Prostate gland (tissue), 2 donors: ENCODE results near the gene ABHD17C. TPM values are rescaled to one million over a fixed set of nuclear protein-coding genes. Genes with fewer than 3 reads are reported as not detected.

Source experiments
- DNase-seq: peaks from one replicate; pipeline ENCODE4 v3.0.0-alpha.2; 2019; ENCODE audit warnings: low spot score
- H3K27ac ChIP-seq, 2 donors: fragments of 200-600 bp; sonication (generic); 2 replicates each; pipeline ENCODE4 v1.5.1; 2017 to 2019
- H3K27me3 ChIP-seq: fragments of 200-600 bp; sonication (generic); replicated peaks from 2 replicates; pipeline ENCODE4 v1.5.1; 2019; ENCODE audit not compliant: insufficient read depth
- H3K36me3 ChIP-seq, 2 donors: fragments of 200-600 bp; sonication (generic); 1 replicate in 1 of 2; 2 replicates in 1 of 2; pipeline versions ENCODE4 v1.5.1 to v1.8.1; 2017 to 2019
- H3K4me1 ChIP-seq: fragments of 200-600 bp; sonication (generic); replicated peaks from 2 replicates; pipeline ENCODE4 v1.5.1; 2019
- H3K4me3 ChIP-seq, 2 donors: fragments of 200-600 bp; sonication (generic); 2 replicates each; pipeline ENCODE4 v1.5.1; 2017 to 2019
- H3K9me3 ChIP-seq: fragments of 200-600 bp; sonication (generic); 2 replicates; pipeline ENCODE4 v1.5.1; 2017
- CTCF ChIP-seq, 4 experiments: fragments of 200-600 bp in 2 of 4; fragments of 450-650 bp in 2 of 4; sonication (generic) in 2 of 4; IDR thresholded peaks; 1 replicate in 3 of 4; 2 replicates in 1 of 4; pipeline ENCODE4 v1.5.1; 2016 to 2019; ENCODE audit warnings: antibody characterized with exemption in 4 of 4, mild to moderate bottlenecking in 2 of 4, moderate library complexity in 2 of 4
- POLR2A ChIP-seq: fragments of 450-650 bp; IDR thresholded peaks from one replicate; pipeline ENCODE4 v1.6.1; 2016; ENCODE audit warnings: antibody characterized with exemption, mild to moderate bottlenecking
- POLR2AphosphoS5 ChIP-seq: sonication (generic); formaldehyde crosslinking; IDR thresholded peaks from one replicate; pipeline ENCODE4 v1.6.1; 2017; ENCODE audit warnings: antibody characterized with exemption
- whole genome bisulfite sequencing: methylation state at CpG from one replicate; pipeline ENCODE4 v1.1.5; 2018; 5-methylcytosine and 5-hydroxymethylcytosine counted together
- intact Hi-C: fragments of 100-400 bp; cut with DNase I; formaldehyde crosslinking; loops from one replicate; pipeline ENCODE4 v1.14.2; 2022
- total RNA-seq, 2 donors: library from RNA; depleted of rRNA; stranded (reverse); fragments of >200 nt; gene quantifications; one replicate each; pipeline ENCODE4 v1.1.0, GENCODE V29; 2016

The ABHD17C gene
- total RNA-seq, 2 donors from 2014 or later: 13.6 to 32.4 TPM

GRCh38 chr15:80743189-80743833 is 48.2 kb downstream of the ABHD17C start:
- Histone ChIP-seq H3K36me3 (no peaks in the 10 kb centered on the region), H3K4me1 (peaks cover 5% of the 10 kb centered on the region), H3K4me3 (no peak overlapping the region), H3K27ac (peak overlapping the region; percentile 63 to 65), H3K9me3 (no peaks in the 10 kb centered on the region), H3K27me3 (no peaks in the 10 kb centered on the region)
- TF ChIP-seq POLR2AphosphoS5: no peak
- TF ChIP-seq POLR2A: no peak
- no peak for TF ChIP-seq CTCF (IDR thresholded peaks at IDR 0.05)
- intact Hi-C loops: no loop called here
- WGBS: 68% methylated on average over 11 of the region's 11 CpGs
- DNase-seq: peak; percentile 27

GRCh38 chr15:80744415-80744814 is 49.3 kb downstream of the ABHD17C start:
- H3K36me3 ChIP-seq: no peaks in the 10 kb centered on the region
- no peaks in the 10 kb centered on the region for H3K27me3 ChIP-seq
- intact Hi-C loops: no loop called here
- H3K4me3 ChIP-seq: no peak overlapping the region
- H3K27ac ChIP-seq: peak overlapping the region; percentile 18 to 21
- 50% methylated on average over 6 of the region's 6 CpGs for WGBS
- H3K4me1 ChIP-seq: peaks cover 5% of the 10 kb centered on the region
- TF ChIP-seq POLR2AphosphoS5: no peak
- no peak for TF ChIP-seq POLR2A
- TF ChIP-seq CTCF (IDR thresholded peaks at IDR 0.05): no peak
- H3K9me3 ChIP-seq: no peaks in the 10 kb centered on the region
- no peak for DNase-seq

GRCh38 chr15:80744826-80745225 is 49.7 kb downstream of the ABHD17C start:
- WGBS: 8% methylated on average over 1 of the region's 1 CpG
- no peak overlapping the region for H3K4me3 ChIP-seq

GRCh38 chr15:80745888-80746287 is 50.8 kb downstream of the ABHD17C start:
- Histone ChIP-seq H3K36me3 (no peaks in the 10 kb centered on the region), H3K4me3 (no peak overlapping the region), H3K4me1 (peaks cover 9% of the 10 kb centered on the region), H3K27me3 (no peaks in the 10 kb centered on the region), H3K9me3 (no peaks in the 10 kb centered on the region), H3K27ac (no peak overlapping the region)
- TF ChIP-seq POLR2AphosphoS5 (no peak), POLR2A (no peak), CTCF (IDR thresholded peaks at IDR 0.05) (no peak)
- intact Hi-C loops: no loop called here
- 50% methylated on average over 1 of the region's 1 CpG for WGBS
- no peak for DNase-seq

More at GRCh38 chr15:80744826-80745225, 49.7 kb downstream of the ABHD17C start:
- H3K9me3 ChIP-seq: no peaks in the 10 kb centered on the region
- peaks cover 5% of the 10 kb centered on the region for H3K4me1 ChIP-seq
- no peaks in the 10 kb centered on the region for H3K27me3 ChIP-seq
- TF ChIP-seq POLR2A: no peak
- TF ChIP-seq POLR2AphosphoS5: no peak
- no peak for TF ChIP-seq CTCF (IDR thresholded peaks at IDR 0.05)
- no peak for DNase-seq
- intact Hi-C loops: no loop called here
- H3K36me3 ChIP-seq: no peaks in the 10 kb centered on the region
- peak overlapping the region; percentile 18 to 21 for H3K27ac ChIP-seq
